Transverse colon (tissue), 4 donors: ENCODE measurements around the gene EEPD1. TPM values are rescaled to one million over a fixed set of nuclear protein-coding genes. Genes with fewer than 3 reads are reported as not detected.

Source experiments
- DNase-seq: peaks from one replicate; pipeline ENCODE4 v3.0.0-alpha.2; 2019
- H3K27ac ChIP-seq, 4 donors: fragments of 200-600 bp; sonication (generic); 2 replicates each; pipeline ENCODE4 v1.5.1; 2016 to 2018; ENCODE audit warnings: inconsistent platforms in 4 of 4
- H3K27me3 ChIP-seq: fragments of 200-600 bp; sonication (generic); 2 replicates; pipeline ENCODE4 v1.5.1; 2017; ENCODE audit warnings: inconsistent platforms
- H3K36me3 ChIP-seq, 4 donors: fragments of 200-600 bp; sonication (generic); 2 replicates each; pipeline ENCODE4 v1.5.1; 2017 to 2019; ENCODE audit warnings: inconsistent platforms in 4 of 4
- H3K4me1 ChIP-seq, 4 donors: fragments of 200-600 bp; sonication (generic); 2 replicates each; pipeline ENCODE4 v1.5.1; 2017 to 2020; ENCODE audit warnings: inconsistent platforms in 4 of 4
- H3K4me3 ChIP-seq, 4 donors: fragments of 200-600 bp; sonication (generic); 1 replicate in 1 of 4; 2 replicates in 3 of 4; pipeline versions ENCODE4 v1.5.1 to v1.6.1; 2017 to 2019; ENCODE audit warnings: inconsistent platforms in 4 of 4
- H3K9me3 ChIP-seq, 2 donors: fragments of 200-600 bp; sonication (generic); 2 replicates each; pipeline ENCODE4 v1.5.1; 2017 to 2019; ENCODE audit warnings: inconsistent platforms in 2 of 2
- CTCF ChIP-seq, 5 experiments: fragments of 200-600 bp in 3 of 5; fragments of 450-650 bp in 2 of 5; sonication (generic) in 3 of 5; IDR thresholded peaks; 1 replicate in 2 of 5; 2 replicates in 3 of 5; pipeline ENCODE4 v1.5.1; 2016 to 2017; ENCODE audit warnings: antibody characterized with exemption in 5 of 5, inconsistent platforms in 3 of 5, mild to moderate bottlenecking in 2 of 5, moderate library complexity in 1 of 5
- EP300 ChIP-seq: sonication (generic); formaldehyde crosslinking; IDR thresholded peaks from one replicate; pipeline ENCODE4 v1.6.1; 2017; ENCODE audit warnings: antibody characterized with exemption, low read depth
- POLR2A ChIP-seq: fragments of 450-650 bp; IDR thresholded peaks from one replicate; pipeline ENCODE4 v1.6.1; 2016; ENCODE audit warnings: antibody characterized with exemption, mild to moderate bottlenecking, moderate library complexity
- POLR2AphosphoS5 ChIP-seq, 3 donors: sonication (generic); formaldehyde crosslinking; IDR thresholded peaks; one replicate each; pipeline ENCODE4 v1.6.1; 2016; ENCODE audit warnings: antibody characterized with exemption in 3 of 3
- WGBS, 2 donors: methylation state at CpG; one replicate each; pipeline ENCODE4 v1.1.5; 2018; ENCODE audit warnings: low coverage in 1 of 2; 5-methylcytosine and 5-hydroxymethylcytosine counted together
- in situ Hi-C, 4 donors: fragments of 200-750 bp; cut with MboI; loops; one replicate each; pipeline versions ENCODE4 v1.15.0 to v1.15.1; 2017; ENCODE audit warnings: low sequenced_read_pairs in 3 of 4, low pct_ligation_motif_present in 1 of 4, low pct_unique_long_range_greater_than_20kb in 1 of 4
- intact Hi-C: fragments of 100-400 bp; cut with DNase I; formaldehyde crosslinking; loops from one replicate; pipeline ENCODE4 v1.15.1; 2023; ENCODE audit warnings: low total_unique reads
- total RNA-seq, 4 donors: library from RNA; depleted of rRNA; stranded (reverse); fragments of >200 nt; gene quantifications; one replicate each; pipeline ENCODE4 v1.1.0, GENCODE V29; 2016

The EEPD1 gene
- total RNA-seq, 4 donors from 2014 or later: 16.2 to 36.2 (median 25.2) TPM

GRCh38 chr7:36214608-36215456 lies 61.8 kb downstream of the EEPD1 start:
- Histone ChIP-seq H3K27ac (peak overlapping the region in 1 of 4 donors; percentile 61), H3K36me3 (no peaks in the 10 kb centered on the region), H3K4me1 (peaks cover 0 to 35% (median 19%) of the 10 kb centered on the region in 4 donors), H3K27me3 (no peaks in the 10 kb centered on the region), H3K4me3 (no peak overlapping the region), H3K9me3 (no peaks in the 10 kb centered on the region)
- WGBS, 2 donors: 80% methylated on average over 1 to 23 of the region's 23 CpGs
- in situ Hi-C loops (no loop called here), intact Hi-C loops (no loop called here)
- DNase-seq: no peak
- TF ChIP-seq EP300 (no peak), CTCF (IDR thresholded peaks at IDR 0.05) (no peak), POLR2A (no peak), POLR2AphosphoS5 (IDR thresholded peaks at IDR 0.05) (peak in 1 of 3 donors; percentile 8)

GRCh38 chr7:36215457-36215765 lies 62.4 kb downstream of the EEPD1 start:
- Histone ChIP-seq H3K4me3 (no peak overlapping the region), H3K9me3 (no peaks in the 10 kb centered on the region), H3K27me3 (no peaks in the 10 kb centered on the region), H3K36me3 (no peaks in the 10 kb centered on the region), H3K27ac (peak overlapping the region in 3 of 4 donors; percentile 31 to 61 (median 51)), H3K4me1 (peaks cover 0 to 29% (median 19%) of the 10 kb centered on the region in 4 donors)
- 94% methylated on average over 2 of the region's 2 CpGs; no CpG with 5 or more reads in 1 of the 2 donors for WGBS, 2 donors
- no peak for TF ChIP-seq EP300
- no peak for TF ChIP-seq CTCF (IDR thresholded peaks at IDR 0.05)
- TF ChIP-seq POLR2AphosphoS5 (IDR thresholded peaks at IDR 0.05): no peak
- no peak for TF ChIP-seq POLR2A
- intact Hi-C loops: no loop called here
- in situ Hi-C loops: no loop called here
- DNase-seq: no peak

- H3K4me1 ChIP-seq: peaks cover 0 to 29% (median 19%) of the 10 kb centered on the region in 4 donors
Measured at GRCh38 chr7:36216063-36216684, 63.1 kb downstream of the EEPD1 start.

More at GRCh38 chr7:36216063-36216684, 63.1 kb downstream of the EEPD1 start:
- TF ChIP-seq POLR2A: no peak
- peak in 1 of 3 donors; percentile 48 for TF ChIP-seq POLR2AphosphoS5 (IDR thresholded peaks at IDR 0.05)
- no peak for TF ChIP-seq CTCF (IDR thresholded peaks at IDR 0.05)
- no peak for TF ChIP-seq EP300
- H3K27me3 ChIP-seq: no peaks in the 10 kb centered on the region
- intact Hi-C loops (no loop called here), in situ Hi-C loops (no loop called here)
- no peak overlapping the region for H3K4me3 ChIP-seq
- no peaks in the 10 kb centered on the region for H3K36me3 ChIP-seq
- peak; percentile 46 for DNase-seq
- no peaks in the 10 kb centered on the region for H3K9me3 ChIP-seq
- H3K27ac ChIP-seq: peak overlapping the region; percentile 31 to 61 (median 44)
- WGBS, 2 donors: 59 to 60% methylated on average over 1 to 4 of the region's 4 CpGs
